ENCODE measurements around the gene GPC6. TPM values are rescaled to one million over a fixed set of nuclear protein-coding genes. Genes with fewer than 3 reads are reported as not detected.

GPC6 gene
- polyA plus RNA-seq, 2 of the 4 experiments (the other 2 are of a cell fraction) = 8.0 to 14.4 TPM

DNA sequence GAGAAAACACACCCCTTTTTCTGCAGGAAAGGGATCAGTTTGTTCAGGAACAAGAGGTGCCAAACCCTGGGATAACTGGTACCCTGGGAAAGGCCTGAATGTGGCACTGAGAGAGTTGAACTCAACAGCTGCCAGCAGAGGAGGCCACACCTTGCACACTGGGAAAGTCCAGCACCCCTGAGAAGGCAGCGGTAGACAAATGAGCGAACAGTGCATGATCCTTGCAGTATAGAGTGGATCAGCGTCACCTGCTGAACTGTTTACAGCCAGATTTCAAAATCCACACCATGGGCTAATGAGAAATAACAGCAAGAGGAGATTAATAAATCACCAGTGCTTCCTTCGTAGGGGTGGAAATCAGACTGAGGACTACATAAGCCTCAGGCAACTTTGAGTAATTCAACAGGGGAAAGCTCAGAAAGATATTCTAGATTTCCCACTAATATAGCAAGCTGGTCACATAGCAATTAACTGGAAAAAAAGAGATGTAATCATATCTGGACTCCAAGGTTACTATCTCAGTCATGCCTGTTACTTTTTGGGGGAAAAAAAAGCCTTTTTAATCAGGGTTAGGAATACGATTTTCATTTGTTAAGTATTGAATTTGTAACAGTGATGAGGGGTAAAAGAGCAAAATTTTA is 1200.8 kb downstream of the GPC6 start:
- no peak for FAIRE-seq
- CTCF ChIA-PET = interaction anchor here (1.0 kb wide), 1 partner anchor 8 kb away, joined by 5 read pairs; no protein-coding TSS in a partner anchor

GRCh38 chr13:94431574-94431973 is 1205.0 kb downstream of the GPC6 start:
- H3K27ac ChIP-seq = no peak overlapping the region
- DNase-seq (ENCODE audit: low read depth in 1 of 2, low spot score in 1 of 2) (peak in 1 of 2 experiments; percentile 1), FAIRE-seq (no peak), ATAC-seq (peak in 1 of 2 experiments; percentile 50; a peak in 1 of 6 replicates)
- no peaks in the 10 kb centered on the region for H3K4me1 ChIP-seq
- 52% methylated on average over 2 of the region's 2 CpGs for WGBS (ENCODE audit: missing lambda C conversion rate)
- no peak overlapping the region for H3K4me2 ChIP-seq
- H3K4me3 ChIP-seq = no peak overlapping the region
- no peak for TF ChIP-seq ZC3H11A (IDR thresholded peaks at IDR 0.05)
- TF ChIP-seq ATOH8 (CRISPR knock-in tag; IDR thresholded peaks at IDR 0.05; ENCODE audit: low read depth) = no peak
- TF ChIP-seq FOXS1 (CRISPR knock-in tag; IDR thresholded peaks at IDR 0.05) = no peak
- no peak for TF ChIP-seq SMC3 (IDR thresholded peaks at IDR 0.05)
- no peak for TF ChIP-seq MYC (IDR thresholded peaks at IDR 0.05; ENCODE audit: borderline replicate concordance, low read length)
- TF ChIP-seq CBX8 (IDR thresholded peaks at IDR 0.05) = no peak
- TF ChIP-seq RCOR1 (IDR thresholded peaks at IDR 0.05; ENCODE audit: low read depth, low read length) = no peak
- no peak for TF ChIP-seq HEYL (CRISPR knock-in tag; IDR thresholded peaks at IDR 0.05)
- no peak for TF ChIP-seq MAX (IDR thresholded peaks at IDR 0.05)
- TF ChIP-seq EP300 (IDR thresholded peaks at IDR 0.05) = no peak
- no peak for TF ChIP-seq MAFK (IDR thresholded peaks at IDR 0.05; ENCODE audit: partially characterized antibody)
- TF ChIP-seq TP53 (CRISPR knock-in tag; IDR thresholded peaks at IDR 0.05) = no peak
- TF ChIP-seq CHD2 (IDR thresholded peaks at IDR 0.05; ENCODE audit: low read length, partially characterized antibody) = no peak
- CTCF ChIA-PET = no interaction called here
- no peaks in the 10 kb centered on the region for H3K9me3 ChIP-seq
- POLR2A ChIA-PET = no interaction called here

More for the DNA sequence above, 1200.8 kb downstream of the GPC6 start:
- WGBS (ENCODE audit: missing lambda C conversion rate) = 46% methylated on average over 4 of the region's 5 CpGs
- no peaks in the 10 kb centered on the region for H3K9me3 ChIP-seq
- H3K27ac ChIP-seq = no peak overlapping the region
- H3K4me3 ChIP-seq = no peak overlapping the region
- no peak for ATAC-seq
- H3K4me1 ChIP-seq = no peaks in the 10 kb centered on the region
- POLR2A ChIA-PET = no interaction called here
- H3K4me2 ChIP-seq = no peak overlapping the region
- no peak for TF ChIP-seq CEBPB (IDR thresholded peaks at IDR 0.05)
- no peak for TF ChIP-seq NPAS2 (CRISPR knock-in tag; IDR thresholded peaks at IDR 0.05; ENCODE audit: borderline replicate concordance)
- TF ChIP-seq ZC3H11A (IDR thresholded peaks at IDR 0.05) = no peak
- no peak for TF ChIP-seq SMC3 (IDR thresholded peaks at IDR 0.05)
- TF ChIP-seq, protein P1, sequence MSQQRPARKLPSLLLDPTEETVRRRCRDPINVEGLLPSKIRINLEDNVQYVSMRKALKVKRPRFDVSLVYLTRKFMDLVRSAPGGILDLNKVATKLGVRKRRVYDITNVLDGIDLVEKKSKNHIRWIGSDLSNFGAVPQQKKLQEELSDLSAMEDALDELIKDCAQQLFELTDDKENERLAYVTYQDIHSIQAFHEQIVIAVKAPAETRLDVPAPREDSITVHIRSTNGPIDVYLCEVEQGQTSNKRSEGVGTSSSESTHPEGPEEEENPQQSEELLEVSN (IDR thresholded peaks at IDR 0.05; ENCODE audit: borderline replicate concordance, low read depth) = no peak
- no peak for TF ChIP-seq TP53 (CRISPR knock-in tag; IDR thresholded peaks at IDR 0.05)
- TF ChIP-seq HOXA7 (CRISPR knock-in tag; IDR thresholded peaks at IDR 0.05) = no peak
- DNase-seq (ENCODE audit: low read depth in 1 of 2, low spot score in 1 of 2) = no peak

DNA sequence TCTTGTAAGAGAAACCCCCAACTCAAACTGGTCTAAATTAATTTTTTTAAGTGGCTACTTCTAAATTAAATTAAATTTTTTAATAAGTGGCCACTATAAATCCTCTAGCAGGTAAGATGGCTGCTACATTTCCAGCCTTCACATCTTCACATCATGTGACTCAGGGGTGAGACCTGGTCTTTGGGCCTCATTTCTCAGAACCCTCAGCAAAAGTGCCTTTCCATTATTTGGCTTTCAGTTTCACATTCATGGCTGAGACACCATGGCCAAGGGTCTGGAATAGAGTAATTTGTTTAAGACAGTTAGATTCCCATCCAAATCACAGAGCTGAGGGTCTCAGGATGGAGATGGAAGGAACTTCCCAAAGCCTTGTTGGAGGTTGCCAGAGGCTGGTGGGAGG is 1205.4 kb downstream of the GPC6 start:
- POLR2A ChIA-PET = no interaction called here
- no peaks in the 10 kb centered on the region for H3K9me3 ChIP-seq
- CTCF ChIA-PET = interaction anchor here (0.6 kb wide), 1 partner anchor 1054 kb away, joined by 3 read pairs; no protein-coding TSS in a partner anchor
- no peaks in the 10 kb centered on the region for H3K4me1 ChIP-seq
- no peak for TF ChIP-seq RAD21 (conservative IDR thresholded peaks at IDR 0.05 in 1 of 2, IDR thresholded peaks at IDR 0.05 in 1 of 2)
- TF ChIP-seq, protein P2, sequence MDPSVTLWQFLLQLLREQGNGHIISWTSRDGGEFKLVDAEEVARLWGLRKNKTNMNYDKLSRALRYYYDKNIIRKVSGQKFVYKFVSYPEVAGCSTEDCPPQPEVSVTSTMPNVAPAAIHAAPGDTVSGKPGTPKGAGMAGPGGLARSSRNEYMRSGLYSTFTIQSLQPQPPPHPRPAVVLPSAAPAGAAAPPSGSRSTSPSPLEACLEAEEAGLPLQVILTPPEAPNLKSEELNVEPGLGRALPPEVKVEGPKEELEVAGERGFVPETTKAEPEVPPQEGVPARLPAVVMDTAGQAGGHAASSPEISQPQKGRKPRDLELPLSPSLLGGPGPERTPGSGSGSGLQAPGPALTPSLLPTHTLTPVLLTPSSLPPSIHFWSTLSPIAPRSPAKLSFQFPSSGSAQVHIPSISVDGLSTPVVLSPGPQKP (IDR thresholded peaks at IDR 0.05; ENCODE audit: low read depth, low read length) = no peak
- FAIRE-seq (no peak), DNase-seq (ENCODE audit: low read depth in 1 of 2, low spot score in 1 of 2) (no peak), ATAC-seq (no peak)
- H3K4me2 ChIP-seq = no peak overlapping the region
- no peak overlapping the region for H3K4me3 ChIP-seq
- no peak overlapping the region for H3K27ac ChIP-seq

Measured in A549 (cell line).